HG03565 (cell line): ENCODE measurements around the gene HMOX2.

ENCODE experiments used
- ATAC-seq: cut with Tn5 transposase; IDR thresholded peaks from one replicate; pipeline ENCODE4 v1.9.1; 2021; ENCODE audit warnings: mild to moderate bottlenecking, moderate library complexity; ENCODE audit not compliant: unreplicated experiment

The HMOX2 gene

DNA sequence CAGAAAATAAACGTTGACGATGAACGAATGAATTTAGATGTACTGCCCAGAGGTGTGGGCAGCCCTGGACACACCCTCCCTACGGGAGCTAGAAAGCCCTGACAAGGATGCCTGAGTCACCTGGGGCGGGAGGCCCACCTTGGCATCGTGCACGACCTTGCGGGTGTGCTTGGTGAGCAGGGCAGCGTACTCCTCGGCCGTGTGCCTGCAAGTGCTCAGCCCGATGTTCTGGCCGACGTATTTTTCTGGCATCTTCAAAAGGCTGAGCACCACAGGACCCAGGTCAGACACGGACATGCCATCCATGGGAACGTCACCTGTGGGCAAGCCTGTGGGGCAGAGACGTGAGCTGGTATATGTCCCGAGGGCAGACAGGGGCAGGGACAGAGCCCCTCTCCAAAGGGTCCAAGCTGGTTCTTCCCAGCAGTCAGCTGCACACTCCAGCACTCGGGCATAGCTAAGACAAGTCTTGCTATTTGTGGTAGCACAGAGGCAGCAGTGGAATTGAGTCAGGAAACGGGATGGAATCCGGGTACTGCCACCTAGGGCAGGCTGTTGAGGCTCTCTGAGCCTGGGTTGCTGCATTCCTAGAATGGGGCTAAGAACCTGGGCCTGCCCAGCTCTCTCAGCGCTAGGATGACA lies 12.6 kb upstream of the HMOX2 start:
- ATAC-seq = no peak

GRCh38 chr16:4465977-4466779 lies 10.0 kb upstream of the HMOX2 start:
- no peak for ATAC-seq

DNA sequence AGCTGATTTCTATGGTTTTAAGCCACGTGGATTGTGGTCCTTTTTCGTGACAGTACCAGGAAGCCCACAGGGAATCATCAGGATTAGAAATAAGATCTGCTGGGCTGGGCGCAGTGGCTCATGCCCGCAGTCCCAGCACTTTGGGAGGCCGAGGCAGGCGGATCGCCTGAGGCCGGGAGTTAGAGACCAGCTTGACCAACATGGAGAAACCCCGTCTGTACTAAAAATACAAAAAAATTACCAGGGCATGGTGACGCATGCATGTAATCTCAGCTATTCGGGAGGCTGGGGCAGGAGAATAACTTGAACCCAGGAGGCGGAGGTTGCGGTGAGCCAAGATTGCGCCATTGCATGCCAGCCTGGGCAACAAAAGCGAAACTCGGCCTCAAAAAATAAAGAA lies 8.3 kb upstream of the HMOX2 start:
- ATAC-seq = no peak

DNA sequence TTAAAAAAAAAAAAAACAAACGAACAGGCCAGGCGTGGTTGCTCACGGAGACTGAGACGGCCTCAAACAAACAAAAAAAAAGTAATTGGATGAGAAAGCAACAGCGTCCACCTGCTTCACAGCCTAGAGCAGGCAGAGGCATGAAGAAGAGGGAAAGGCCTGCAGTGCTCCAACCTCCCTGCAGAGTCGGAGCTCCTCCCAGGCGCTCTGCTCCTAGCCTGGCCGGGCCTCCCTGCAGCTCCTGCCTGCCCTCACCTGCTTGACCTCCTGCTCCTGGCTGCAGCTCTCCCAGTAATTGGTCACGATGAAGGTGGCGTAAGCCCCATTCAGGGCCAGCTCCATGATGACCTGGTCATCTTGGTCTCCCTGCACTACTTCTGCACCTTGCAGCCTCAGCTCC lies 7.2 kb upstream of the HMOX2 start:
- ATAC-seq = no peak

DNA sequence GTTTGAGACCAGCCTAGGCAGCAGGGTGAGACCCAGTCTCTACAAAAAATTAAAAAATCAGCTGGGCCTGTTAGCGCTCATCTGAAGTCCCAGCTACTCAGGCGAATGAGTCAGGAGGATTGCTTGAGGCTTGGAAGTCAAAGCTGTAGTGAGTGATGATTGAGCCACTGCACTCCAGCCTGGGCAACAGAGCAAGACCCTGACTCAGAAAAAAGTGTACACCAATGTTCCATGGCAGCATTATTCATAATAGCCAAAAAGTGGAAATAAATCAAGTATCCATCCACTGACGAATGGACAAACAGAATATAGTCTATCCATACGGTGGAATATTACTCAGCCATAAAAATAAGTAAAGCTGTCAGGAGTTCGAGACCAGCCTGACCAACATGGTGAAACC lies 4.3 kb upstream of the HMOX2 start:
- no peak for ATAC-seq

DNA sequence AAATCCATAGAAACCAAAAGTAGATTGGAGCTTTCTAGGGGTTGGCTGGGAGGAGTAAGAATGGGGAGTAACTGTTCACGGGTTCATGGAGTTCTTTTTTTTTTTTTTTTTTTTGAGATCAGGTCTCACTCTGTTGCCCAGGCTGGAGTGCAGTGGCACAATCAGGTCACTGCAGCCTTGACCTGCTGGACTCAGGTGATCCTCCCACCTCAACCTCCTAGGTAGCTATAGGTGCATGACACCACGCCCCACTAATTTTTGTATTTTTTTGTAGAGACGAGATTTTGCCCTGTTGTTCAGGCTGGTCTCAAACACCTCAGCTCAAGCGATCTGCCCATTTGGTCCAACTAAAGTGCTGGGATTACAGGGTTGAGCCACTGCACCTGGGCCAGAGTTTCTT lies 3.3 kb upstream of the HMOX2 start:
- ATAC-seq = no peak

GRCh38 chr16:4474192-4474961 lies 1.8 kb upstream of the HMOX2 start, which contains the start of gene NMRAL1:
TSS of gene NMRAL1 (minus strand) at chr16:4474625. CDS start at chr16:4474132, 493 bp downstream.
- ATAC-seq = no peak

DNA sequence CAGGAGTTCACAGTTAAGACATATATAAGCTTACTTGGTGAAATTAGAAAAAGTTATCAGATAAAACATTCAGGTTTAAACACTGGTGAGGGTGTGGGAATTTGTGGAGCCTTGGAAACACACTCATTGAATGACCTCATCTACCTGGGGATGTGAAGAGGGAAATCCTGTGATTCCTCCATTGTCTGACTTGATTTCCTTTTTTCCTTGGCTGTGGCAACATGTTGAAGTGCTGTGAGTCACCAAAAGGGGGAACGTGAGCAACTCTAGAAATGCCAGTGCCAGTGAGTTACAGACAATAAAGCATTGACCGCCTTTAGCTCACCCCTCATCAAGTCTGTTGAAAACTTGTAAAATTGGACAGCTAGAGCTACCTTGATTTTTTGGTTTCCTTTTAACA lies 1.8 kb downstream of the HMOX2 start:
- no peak for ATAC-seq

DNA sequence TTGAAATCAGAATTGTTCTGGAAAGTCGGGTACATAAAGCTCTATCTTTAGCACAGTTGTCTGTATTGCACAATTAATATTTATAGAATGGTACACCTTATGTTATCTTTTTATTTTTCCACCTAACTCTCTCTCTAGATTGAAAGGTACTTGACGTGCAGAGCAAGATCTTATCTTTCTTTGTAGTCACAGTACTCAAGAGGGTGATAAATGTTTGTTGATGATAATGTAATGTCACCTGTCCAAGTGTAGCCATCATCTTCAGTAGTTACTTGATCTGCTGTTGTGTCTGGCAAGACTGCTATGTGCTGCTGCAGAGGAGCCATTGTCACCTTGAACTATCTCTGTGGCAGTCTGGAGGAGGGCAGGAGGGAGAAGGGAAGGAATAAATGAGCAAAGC lies 5.3 kb downstream of the HMOX2 start:
- ATAC-seq = no peak

DNA sequence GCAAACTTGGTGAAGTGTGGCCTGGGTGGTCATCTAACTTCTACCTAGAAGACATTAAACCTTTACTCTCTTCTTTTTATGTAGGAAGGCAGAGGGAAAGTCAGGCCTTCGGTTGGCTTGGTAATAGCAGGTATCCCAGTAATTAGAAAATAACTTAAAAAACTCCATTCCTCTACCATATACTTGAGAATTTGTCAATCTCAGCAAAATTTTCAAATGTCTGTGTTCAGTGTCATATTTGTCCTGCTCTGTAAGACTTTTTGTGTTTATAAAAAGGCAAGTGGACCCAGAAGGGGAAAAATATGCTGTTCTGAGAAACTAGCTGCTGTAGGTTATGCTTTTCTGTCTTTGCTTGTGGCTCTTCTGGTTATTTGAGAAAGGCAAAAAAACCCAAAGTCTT lies 5.8 kb downstream of the HMOX2 start:
- ATAC-seq = no peak

DNA sequence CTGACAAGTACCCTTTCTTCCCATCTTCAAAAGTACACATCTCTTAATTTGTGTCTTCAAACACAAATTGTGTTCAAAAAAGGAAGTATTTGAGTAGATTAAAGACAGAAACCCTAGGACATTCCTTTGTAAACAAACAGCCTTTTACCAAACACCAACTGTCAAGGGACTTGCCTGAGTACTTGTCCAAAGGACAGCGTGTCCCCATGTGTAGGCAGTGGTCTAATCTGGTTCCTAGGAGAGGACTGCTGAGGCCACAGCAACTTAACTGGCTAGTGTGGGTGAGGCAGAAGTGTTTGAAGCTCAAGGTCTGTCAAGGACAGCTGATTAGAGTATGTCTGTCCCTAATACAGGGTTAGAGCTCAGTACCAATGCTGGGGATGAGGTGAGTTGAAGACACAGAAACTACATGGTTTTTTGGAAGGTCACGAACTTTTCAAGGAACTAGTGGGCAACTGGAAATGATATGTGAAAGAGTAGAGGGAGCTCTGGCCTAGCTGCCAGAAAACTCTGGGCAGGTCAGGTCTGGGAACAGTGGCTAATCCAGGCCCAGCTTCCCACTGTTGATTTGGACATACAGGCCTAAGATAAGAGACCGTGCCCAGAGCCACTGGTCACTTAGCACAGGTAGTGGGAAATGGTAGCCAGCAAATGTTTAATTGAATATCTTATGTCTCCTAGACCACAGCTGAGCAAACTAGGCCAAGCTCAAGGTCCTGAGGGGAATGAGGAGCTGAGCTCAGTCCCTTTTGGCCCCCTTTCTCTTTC lies 10.1 kb downstream of the HMOX2 start:
- ATAC-seq = no peak

- ATAC-seq = no peak
These were observed 11.8 kb downstream of the HMOX2 start for GRCh38 chr16:4487955-4488498.

- ATAC-seq = no peak
These were observed 12.3 kb downstream of the HMOX2 start for GRCh38 chr16:4488499-4488967.

GRCh38 chr16:4489030-4489429 lies 12.8 kb downstream of the HMOX2 start:
- no peak for ATAC-seq

DNA sequence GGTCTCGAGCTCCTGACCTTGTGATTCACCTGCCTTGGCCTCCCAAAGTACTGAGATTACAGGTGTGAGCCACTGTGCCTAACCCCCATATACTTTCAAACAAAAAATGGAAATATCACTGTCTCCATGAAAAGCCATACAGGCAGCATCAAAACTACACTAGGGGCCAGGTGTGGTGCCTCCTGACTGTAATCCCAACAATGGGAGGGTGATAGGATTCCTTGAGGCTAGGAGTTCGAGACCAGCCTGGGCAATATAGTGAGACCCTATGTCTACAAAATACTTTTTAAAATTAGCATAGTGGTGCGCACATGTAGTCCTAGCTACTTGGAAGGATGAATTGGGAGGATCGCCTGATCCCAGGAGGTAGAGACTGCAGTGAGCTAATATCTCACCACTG lies 15.7 kb downstream of the HMOX2 start:
- ATAC-seq = no peak

DNA sequence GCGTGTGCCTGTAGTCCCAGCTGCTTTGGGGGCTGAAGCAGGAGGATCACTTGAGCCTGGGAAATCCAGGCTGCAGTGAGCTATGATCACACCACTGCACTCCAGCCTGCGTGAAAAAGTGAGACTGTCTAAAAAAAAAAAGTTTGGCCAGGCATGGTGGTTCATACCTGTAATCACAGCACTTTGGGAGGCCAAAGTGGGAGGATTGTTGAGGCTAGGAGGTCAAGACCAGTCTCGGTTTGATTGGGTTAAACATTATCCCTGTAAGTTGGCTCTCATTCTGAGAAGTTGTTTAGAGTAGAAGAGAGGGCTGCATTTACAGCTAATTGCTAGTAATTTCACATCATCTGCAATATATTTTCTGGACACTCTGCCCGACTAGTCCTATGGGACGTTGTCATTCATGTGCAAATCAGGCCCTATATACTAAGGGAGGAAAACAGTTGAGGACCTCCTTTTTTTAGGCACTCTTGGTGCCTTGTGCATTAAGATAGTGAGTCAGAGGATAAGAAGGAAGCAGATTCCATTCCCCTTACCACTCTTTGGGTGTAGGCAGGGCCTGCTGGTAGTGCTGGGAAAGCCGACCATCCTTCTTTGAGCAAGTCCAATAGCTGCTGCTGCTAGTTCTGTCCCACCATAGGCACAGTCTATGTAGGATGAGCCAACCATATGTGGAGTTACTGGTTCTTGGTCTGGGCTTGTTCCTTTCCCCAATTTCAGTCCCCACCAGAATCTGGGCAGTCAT lies 18.7 kb downstream of the HMOX2 start:
- ATAC-seq = no peak

GRCh38 chr16:4495766-4496165 lies 19.6 kb downstream of the HMOX2 start:
- ATAC-seq = no peak

DNA sequence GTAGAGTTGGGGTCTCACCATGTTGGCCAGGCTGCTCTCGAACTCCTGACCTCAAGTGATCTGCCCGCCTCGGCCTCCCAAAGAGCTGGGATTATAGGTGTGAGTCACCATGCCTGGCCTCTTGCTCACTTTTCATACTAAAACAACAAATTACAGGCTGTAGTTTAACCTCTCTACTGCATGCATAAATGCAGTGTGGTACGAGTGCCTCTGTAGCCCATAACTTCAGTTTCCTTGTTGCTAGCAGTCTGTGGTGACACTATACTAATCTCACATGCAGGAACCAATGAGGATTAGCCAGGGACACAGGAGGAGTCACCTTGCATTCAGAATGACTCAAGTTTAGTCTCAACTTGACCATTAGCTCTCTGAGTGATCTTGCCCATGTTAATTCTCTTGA lies 20.1 kb downstream of the HMOX2 start:
- ATAC-seq = no peak

DNA sequence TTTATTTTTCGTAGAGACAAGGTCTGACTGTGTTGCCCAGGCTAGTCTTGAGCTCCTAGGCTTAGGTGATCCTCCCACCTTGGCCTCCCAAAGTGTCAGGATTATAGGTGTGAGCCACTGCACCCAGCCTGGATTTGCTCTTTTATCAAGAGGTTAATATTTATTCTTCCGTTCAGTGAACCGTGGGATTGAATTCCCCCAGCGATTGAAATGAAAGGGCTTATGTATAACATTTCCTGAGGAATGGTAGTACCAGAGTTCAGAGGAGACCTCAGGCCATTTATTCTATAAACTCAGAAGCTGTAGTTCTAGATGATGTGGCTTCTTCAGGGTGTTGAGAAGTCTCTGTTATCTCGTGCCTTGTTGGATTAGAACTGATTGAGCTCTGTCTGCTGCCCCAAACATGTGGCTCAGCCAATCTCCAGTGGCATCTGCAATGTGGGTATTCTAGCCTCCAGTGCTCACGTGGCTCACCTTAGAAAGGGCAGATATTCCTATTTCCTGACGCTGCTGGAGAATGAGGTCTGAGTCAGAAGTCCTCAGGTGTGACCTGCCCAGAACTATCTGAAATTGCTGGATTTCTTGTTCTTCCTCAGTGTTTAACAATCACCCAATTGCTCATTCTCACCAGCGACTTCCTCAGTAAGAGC lies 22.5 kb downstream of the HMOX2 start:
- no peak for ATAC-seq

DNA sequence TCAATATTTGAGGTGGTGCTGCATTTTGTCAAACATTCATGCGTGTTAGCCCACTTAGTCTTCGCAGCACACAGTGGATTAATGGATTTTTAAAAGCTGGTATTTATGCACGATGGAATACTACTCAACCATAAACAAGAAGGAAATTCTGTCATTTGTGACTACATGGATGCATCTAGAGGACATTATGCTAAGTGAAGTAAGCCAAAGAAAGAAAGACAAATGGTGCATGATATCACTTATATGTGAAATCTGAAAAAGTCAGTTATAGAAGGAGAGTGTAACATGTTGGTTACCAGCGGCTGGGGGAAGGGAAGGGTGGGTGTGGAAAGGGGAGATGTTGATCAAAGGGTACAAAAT lies 23.0 kb downstream of the HMOX2 start:
- ATAC-seq = no peak
